ENCODE measurements around the gene PCDHGC3. TPM values are rescaled to one million over a fixed set of nuclear protein-coding genes. Genes with fewer than 3 reads are reported as not detected.

The PCDHGC3 gene
- total and polyA plus RNA-seq, 7 donors = 5.1 to 47.8 (median 31.4) TPM

DNA sequence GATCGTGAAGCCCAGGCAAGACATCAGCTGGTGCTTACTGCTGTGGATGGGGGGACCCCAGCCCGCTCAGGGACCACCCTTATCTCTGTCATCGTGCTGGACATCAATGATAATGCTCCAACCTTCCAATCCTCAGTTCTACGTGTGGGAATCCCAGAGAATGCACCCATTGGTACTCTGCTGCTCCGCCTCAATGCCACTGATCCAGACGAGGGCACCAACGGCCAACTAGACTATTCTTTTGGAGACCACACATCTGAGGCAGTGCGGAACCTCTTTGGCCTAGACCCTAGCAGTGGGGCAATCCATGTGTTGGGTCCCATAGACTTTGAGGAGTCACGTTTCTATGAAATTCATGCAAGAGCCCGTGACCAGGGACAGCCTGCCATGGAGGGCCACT lies 14.1 kb downstream of the PCDHGC3 start:
- intact Hi-C loops (cut with DNase I) = no loop called here
- Histone ChIP-seq H3K9me3 (no peaks in the 10 kb centered on the region), H3K4me3 (no peak overlapping the region), H3K36me3 (peaks cover 0 to 35% (median 4%) of the 10 kb centered on the region in 4 donors), H3K27me3 (no peaks in the 10 kb centered on the region), H3K4me1 (peaks cover 0 to 68% (median 43%) of the 10 kb centered on the region in 4 donors), H3K27ac (peak overlapping the region in 1 of 4 donors; percentile 59)
- WGBS, 2 donors = 91 to 92% methylated on average over 10 of the region's 10 CpGs
- no peak for DNase-seq
- TF ChIP-seq POLR2AphosphoS5 (IDR thresholded peaks at IDR 0.05) = no peak
- TF ChIP-seq, protein P1, sequence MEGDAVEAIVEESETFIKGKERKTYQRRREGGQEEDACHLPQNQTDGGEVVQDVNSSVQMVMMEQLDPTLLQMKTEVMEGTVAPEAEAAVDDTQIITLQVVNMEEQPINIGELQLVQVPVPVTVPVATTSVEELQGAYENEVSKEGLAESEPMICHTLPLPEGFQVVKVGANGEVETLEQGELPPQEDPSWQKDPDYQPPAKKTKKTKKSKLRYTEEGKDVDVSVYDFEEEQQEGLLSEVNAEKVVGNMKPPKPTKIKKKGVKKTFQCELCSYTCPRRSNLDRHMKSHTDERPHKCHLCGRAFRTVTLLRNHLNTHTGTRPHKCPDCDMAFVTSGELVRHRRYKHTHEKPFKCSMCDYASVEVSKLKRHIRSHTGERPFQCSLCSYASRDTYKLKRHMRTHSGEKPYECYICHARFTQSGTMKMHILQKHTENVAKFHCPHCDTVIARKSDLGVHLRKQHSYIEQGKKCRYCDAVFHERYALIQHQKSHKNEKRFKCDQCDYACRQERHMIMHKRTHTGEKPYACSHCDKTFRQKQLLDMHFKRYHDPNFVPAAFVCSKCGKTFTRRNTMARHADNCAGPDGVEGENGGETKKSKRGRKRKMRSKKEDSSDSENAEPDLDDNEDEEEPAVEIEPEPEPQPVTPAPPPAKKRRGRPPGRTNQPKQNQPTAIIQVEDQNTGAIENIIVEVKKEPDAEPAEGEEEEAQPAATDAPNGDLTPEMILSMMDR (IDR thresholded peaks at IDR 0.05) = no peak

DNA sequence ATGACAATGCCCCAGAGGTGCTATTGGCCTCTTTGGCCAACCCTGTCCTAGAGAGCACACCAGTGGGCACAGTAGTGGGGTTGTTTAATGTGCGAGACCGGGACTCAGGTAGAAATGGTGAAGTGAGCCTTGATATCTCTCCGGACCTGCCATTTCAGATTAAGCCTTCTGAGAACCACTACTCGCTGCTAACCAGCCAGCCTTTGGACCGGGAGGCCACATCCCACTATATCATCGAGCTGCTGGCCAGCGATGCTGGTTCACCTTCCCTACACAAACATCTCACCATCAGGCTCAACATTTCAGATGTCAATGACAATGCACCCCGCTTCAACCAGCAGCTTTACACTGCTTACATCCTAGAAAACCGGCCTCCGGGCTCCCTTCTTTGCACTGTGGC lies 14.5 kb downstream of the PCDHGC3 start:
- no peak for TF ChIP-seq EP300 (IDR thresholded peaks at IDR 0.05)
- no peak for TF ChIP-seq POLR2A (IDR thresholded peaks at IDR 0.05)
- TF ChIP-seq, protein P1 (IDR thresholded peaks at IDR 0.05) = no peak
- no peak for TF ChIP-seq POLR2AphosphoS5 (IDR thresholded peaks at IDR 0.05)
- H3K27ac ChIP-seq = no peak overlapping the region
- peaks cover 0 to 40% (median 4%) of the 10 kb centered on the region in 4 donors for H3K36me3 ChIP-seq
- intact Hi-C loops (cut with DNase I) = no loop called here
- H3K9me3 ChIP-seq = no peaks in the 10 kb centered on the region
- 94 to 96% methylated on average over 10 of the region's 10 CpGs for WGBS, 2 donors
- no peaks in the 10 kb centered on the region for H3K27me3 ChIP-seq
- peaks cover 0 to 64% (median 39%) of the 10 kb centered on the region in 4 donors for H3K4me1 ChIP-seq
- no peak overlapping the region for H3K4me3 ChIP-seq
- DNase-seq = no peak

DNA sequence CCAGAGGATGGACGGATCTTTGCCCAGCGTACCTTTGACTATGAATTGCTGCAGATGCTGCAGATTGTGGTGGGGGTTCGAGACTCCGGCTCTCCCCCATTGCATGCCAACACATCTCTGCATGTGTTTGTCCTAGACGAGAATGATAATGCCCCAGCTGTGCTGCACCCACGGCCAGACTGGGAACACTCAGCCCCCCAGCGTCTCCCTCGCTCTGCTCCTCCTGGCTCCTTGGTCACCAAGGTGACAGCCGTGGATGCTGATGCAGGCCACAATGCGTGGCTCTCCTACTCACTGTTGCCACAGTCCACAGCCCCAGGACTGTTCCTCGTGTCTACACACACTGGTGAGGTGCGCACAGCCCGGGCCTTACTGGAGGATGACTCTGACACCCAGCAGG lies 15.0 kb downstream of the PCDHGC3 start:
- DNase-seq = no peak
- H3K4me3 ChIP-seq = no peak overlapping the region
- 91 to 94% methylated on average over 13 of the region's 13 CpGs for WGBS, 2 donors
- H3K4me1 ChIP-seq = peaks cover 0 to 59% (median 35%) of the 10 kb centered on the region in 4 donors
- no peaks in the 10 kb centered on the region for H3K9me3 ChIP-seq
- no peaks in the 10 kb centered on the region for H3K27me3 ChIP-seq
- peaks cover 0 to 40% (median 4%) of the 10 kb centered on the region in 4 donors for H3K36me3 ChIP-seq
- intact Hi-C loops (cut with DNase I) = no loop called here
- no peak overlapping the region for H3K27ac ChIP-seq
- TF ChIP-seq EP300 (IDR thresholded peaks at IDR 0.05) = no peak
- TF ChIP-seq POLR2AphosphoS5 (IDR thresholded peaks at IDR 0.05) = no peak
- TF ChIP-seq, protein P1 (IDR thresholded peaks at IDR 0.05) = no peak
- TF ChIP-seq POLR2A (IDR thresholded peaks at IDR 0.05) = no peak

DNA sequence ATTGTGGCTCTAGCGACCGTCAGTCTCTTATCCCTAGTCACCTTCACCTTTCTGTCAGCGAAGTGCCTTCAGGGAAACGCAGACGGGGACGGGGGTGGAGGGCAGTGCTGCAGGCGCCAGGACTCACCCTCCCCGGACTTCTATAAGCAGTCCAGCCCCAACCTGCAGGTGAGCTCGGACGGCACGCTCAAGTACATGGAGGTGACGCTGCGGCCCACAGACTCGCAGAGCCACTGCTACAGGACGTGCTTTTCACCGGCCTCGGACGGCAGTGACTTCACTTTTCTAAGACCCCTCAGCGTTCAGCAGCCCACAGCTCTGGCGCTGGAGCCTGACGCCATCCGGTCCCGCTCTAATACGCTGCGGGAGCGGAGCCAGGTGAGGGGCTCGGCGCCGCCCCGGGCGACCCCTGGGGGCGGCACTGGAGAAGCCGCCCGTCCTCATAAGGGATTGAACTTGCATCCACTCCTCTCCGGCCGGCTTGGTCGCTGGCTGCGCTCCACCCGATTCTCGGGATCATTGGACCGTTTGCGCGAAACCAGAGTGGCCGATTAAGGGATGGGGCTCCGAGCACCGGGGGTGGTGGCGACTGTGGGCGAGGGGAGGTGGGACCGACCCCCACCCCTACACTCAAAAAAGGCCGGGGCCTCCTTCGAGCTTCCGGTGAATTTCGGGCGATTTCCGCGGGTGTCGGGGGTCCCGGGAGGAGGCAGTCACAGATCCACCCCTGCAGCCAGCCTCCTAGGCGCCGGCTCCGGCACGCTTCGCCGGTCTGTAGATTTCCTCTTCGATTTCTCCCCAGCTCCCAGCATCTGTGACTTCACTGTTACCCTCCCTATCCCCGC lies 15.8 kb downstream of the PCDHGC3 start:
- Histone ChIP-seq H3K27me3 (no peaks in the 10 kb centered on the region), H3K9me3 (no peaks in the 10 kb centered on the region), H3K36me3 (peaks cover 0 to 39% (median 4%) of the 10 kb centered on the region in 4 donors), H3K4me3 (no peak overlapping the region), H3K27ac (no peak overlapping the region), H3K4me1 (peaks cover 0 to 54% (median 35%) of the 10 kb centered on the region in 4 donors)
- WGBS, 2 donors = 30 to 33% methylated on average over 66 of the region's 66 CpGs
- no peak for DNase-seq
- intact Hi-C loops (cut with DNase I) = no loop called here
- TF ChIP-seq, protein P1 (IDR thresholded peaks at IDR 0.05) = no peak
- TF ChIP-seq EP300 (IDR thresholded peaks at IDR 0.05) (no peak), POLR2A (IDR thresholded peaks at IDR 0.05) (no peak), POLR2AphosphoS5 (IDR thresholded peaks at IDR 0.05) (no peak)

All from sigmoid colon (tissue), 7 donors.